Hepatocyte (in vitro differentiated cells): ENCODE measurements around the gene MMP15. TPM values are rescaled to one million over a fixed set of nuclear protein-coding genes. Genes with fewer than 3 reads are reported as not detected.

Experiments used
- DNase-seq: peaks from one replicate; pipeline ENCODE4 v3.0.0-alpha.2; 2016; ENCODE audit warnings: low spot score
- H2AFZ ChIP-seq: fragments of 200-600 bp; sonication (generic); 2 replicates; pipeline ENCODE4 v1.6.0; 2016; ENCODE audit warnings: antibody characterized with exemption, mild to moderate bottlenecking
- H3K27ac ChIP-seq: fragments of 200-600 bp; sonication (generic); 2 replicates; pipeline ENCODE4 v1.5.1; 2016; ENCODE audit warnings: mild to moderate bottlenecking
- H3K27me3 ChIP-seq: fragments of 200-600 bp; sonication (generic); 2 replicates; pipeline ENCODE4 v1.6.1; 2016
- H3K36me3 ChIP-seq: fragments of 200-600 bp; sonication (generic); replicated peaks from 2 replicates; pipeline ENCODE4 v1.5.1; 2016; ENCODE audit warnings: low read depth; ENCODE audit not compliant: insufficient read depth
- H3K4me1 ChIP-seq: fragments of 200-600 bp; sonication (generic); 2 replicates; pipeline ENCODE4 v1.5.1; 2016; ENCODE audit warnings: mild to moderate bottlenecking, moderate library complexity; ENCODE audit not compliant: insufficient read depth
- H3K4me2 ChIP-seq: fragments of 200-600 bp; sonication (generic); 2 replicates; pipeline ENCODE4 v1.6.0; 2016
- H3K4me3 ChIP-seq: fragments of 200-600 bp; sonication (generic); 2 replicates; pipeline ENCODE4 v1.5.1; 2016; ENCODE audit warnings: mild to moderate bottlenecking
- H3K79me2 ChIP-seq: fragments of 200-600 bp; sonication (generic); 2 replicates; pipeline ENCODE4 v1.6.0; 2017; ENCODE audit warnings: mild to moderate bottlenecking
- H3K9me2 ChIP-seq: fragments of 200-600 bp; sonication (generic); replicated peaks from 2 replicates; pipeline ENCODE4 v1.6.0; 2017; ENCODE audit warnings: mild to moderate bottlenecking; ENCODE audit not compliant: insufficient read depth
- H3K9me3 ChIP-seq: fragments of 200-600 bp; sonication (generic); 2 replicates; pipeline ENCODE4 v1.5.1; 2016; ENCODE audit warnings: low read depth, mild to moderate bottlenecking
- H4K20me1 ChIP-seq: fragments of 200-600 bp; sonication (generic); 2 replicates; pipeline ENCODE4 v1.6.0; 2016; ENCODE audit warnings: mild to moderate bottlenecking; ENCODE audit not compliant: insufficient read depth, poor library complexity, severe bottlenecking
- EZH2 ChIP-seq: fragments of 200-600 bp; sonication (generic); IDR thresholded peaks from 2 replicates; pipeline ENCODE4 v1.6.1; 2016; ENCODE audit warnings: antibody characterized with exemption, mild to moderate bottlenecking, borderline replicate concordance
- EZH2phosphoT487 ChIP-seq: fragments of 200-600 bp; sonication (generic); IDR thresholded peaks from one replicate; pipeline ENCODE4 v1.6.1; 2018; ENCODE audit warnings: antibody characterized with exemption, mild to moderate bottlenecking, low read depth, moderate library complexity; ENCODE audit not compliant: unreplicated experiment, severe bottlenecking
- WGBS: methylation state at CpG from one replicate; pipeline ENCODE4 v1.1.6; 2016; ENCODE audit warnings: low lambda C conversion rate; ENCODE audit errors: missing lambda C conversion rate; 5-methylcytosine and 5-hydroxymethylcytosine counted together
- polyA plus RNA-seq: library from polyadenylated mRNA; unstranded; fragments of >200 nt; fragmentation: Nextera tagmentation; extraction: Ambion mirVana; gene quantifications from 2 replicates; pipeline ENCODE4 v1.2.1, GENCODE V29; 2016
- total RNA-seq: library from RNA; depleted of rRNA; stranded (reverse); fragments of >200 nt; gene quantifications from 2 replicates; pipeline ENCODE4 v1.2.3, GENCODE V29; 2014
- TF ChIP-seq, protein P1 (sequence below): fragments of 200-600 bp; sonication (generic); IDR thresholded peaks from 2 replicates; pipeline ENCODE4 v1.5.1; 2016; ENCODE audit warnings: antibody characterized with exemption, mild to moderate bottlenecking; ENCODE audit not compliant: poor library complexity

Gene MMP15
- total and polyA plus RNA-seq, 2 experiments from 2014 or later = 39.0 to 56.1 TPM

DNA sequence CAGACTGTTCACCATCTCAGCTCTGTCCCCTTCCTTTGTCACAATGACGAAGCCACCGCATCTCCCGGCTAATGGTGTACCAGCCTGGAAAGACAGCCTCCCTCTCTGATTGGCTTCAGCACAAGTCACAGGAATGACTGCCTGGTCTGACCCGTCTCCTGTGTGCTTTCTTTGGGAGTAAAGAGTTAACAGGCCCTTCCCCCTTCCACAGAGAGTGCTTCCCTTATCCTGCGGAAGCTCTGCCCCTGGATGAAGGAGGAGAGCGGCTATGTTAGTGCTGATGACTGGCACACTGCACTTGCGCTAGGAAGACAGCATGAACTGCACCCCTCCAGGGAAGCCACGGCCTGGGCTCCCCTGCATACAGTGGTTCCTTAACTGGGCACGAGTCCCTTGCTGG is 13.1 kb upstream of the MMP15 start:
- Histone ChIP-seq H3K4me3 (no peak overlapping the region), H4K20me1 (no peaks in the 10 kb centered on the region), H3K36me3 (no peaks in the 10 kb centered on the region), H2AFZ (no peak overlapping the region), H3K27ac (no peak overlapping the region), H3K9me3 (no peaks in the 10 kb centered on the region), H3K79me2 (no peaks in the 10 kb centered on the region), H3K4me1 (no peaks in the 10 kb centered on the region), H3K4me2 (no peak overlapping the region), H3K27me3 (no peaks in the 10 kb centered on the region), H3K9me2 (no peaks in the 10 kb centered on the region)
- 61% methylated on average over 9 of the region's 9 CpGs for WGBS
- TF ChIP-seq EZH2phosphoT487 (no peak), EZH2 (no peak)
- TF ChIP-seq, protein P1, sequence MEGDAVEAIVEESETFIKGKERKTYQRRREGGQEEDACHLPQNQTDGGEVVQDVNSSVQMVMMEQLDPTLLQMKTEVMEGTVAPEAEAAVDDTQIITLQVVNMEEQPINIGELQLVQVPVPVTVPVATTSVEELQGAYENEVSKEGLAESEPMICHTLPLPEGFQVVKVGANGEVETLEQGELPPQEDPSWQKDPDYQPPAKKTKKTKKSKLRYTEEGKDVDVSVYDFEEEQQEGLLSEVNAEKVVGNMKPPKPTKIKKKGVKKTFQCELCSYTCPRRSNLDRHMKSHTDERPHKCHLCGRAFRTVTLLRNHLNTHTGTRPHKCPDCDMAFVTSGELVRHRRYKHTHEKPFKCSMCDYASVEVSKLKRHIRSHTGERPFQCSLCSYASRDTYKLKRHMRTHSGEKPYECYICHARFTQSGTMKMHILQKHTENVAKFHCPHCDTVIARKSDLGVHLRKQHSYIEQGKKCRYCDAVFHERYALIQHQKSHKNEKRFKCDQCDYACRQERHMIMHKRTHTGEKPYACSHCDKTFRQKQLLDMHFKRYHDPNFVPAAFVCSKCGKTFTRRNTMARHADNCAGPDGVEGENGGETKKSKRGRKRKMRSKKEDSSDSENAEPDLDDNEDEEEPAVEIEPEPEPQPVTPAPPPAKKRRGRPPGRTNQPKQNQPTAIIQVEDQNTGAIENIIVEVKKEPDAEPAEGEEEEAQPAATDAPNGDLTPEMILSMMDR = no peak
- DNase-seq = no peak

DNA sequence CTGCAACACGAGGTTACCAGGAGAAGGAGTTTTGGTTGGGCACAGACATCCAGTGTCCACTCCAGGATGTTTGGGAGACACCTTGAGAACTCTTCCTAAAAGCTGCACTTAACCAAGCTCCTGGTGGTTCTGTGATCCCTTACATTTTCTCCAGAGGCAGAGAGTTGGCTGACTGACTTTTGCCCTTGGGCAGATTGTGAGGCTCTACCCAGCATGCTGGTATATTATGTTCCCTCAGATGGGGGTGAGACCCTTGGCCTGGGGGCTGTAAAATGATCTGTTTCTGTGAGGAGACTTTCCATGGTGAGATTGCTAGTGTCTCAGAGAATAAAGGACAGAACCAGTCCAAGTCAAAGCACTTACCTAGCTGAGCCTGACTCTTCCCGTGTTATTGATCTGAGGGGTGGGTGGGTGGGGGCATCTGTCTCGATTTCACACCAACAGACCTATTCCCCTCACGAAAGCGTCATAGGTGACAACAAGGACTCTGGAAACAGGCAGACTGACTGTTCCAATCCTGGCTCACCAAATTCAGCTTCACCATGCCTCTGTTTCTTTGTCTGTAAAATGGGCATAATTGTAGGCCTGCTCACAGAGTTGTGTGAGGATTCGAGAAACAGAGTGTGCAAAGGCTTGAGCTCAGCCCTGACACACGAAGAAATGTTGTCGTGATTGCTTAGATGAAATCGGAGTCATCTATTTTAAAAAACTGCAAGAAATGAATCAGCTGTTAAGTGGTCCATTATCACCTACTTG is 12.2 kb upstream of the MMP15 start:
- no peaks in the 10 kb centered on the region for H3K79me2 ChIP-seq
- H3K4me1 ChIP-seq = no peaks in the 10 kb centered on the region
- DNase-seq = no peak
- WGBS = 86% methylated on average over 9 of the region's 9 CpGs
- H3K27ac ChIP-seq = no peak overlapping the region
- no peak overlapping the region for H3K4me3 ChIP-seq
- H3K36me3 ChIP-seq = no peaks in the 10 kb centered on the region
- no peaks in the 10 kb centered on the region for H3K27me3 ChIP-seq
- H3K9me2 ChIP-seq = no peaks in the 10 kb centered on the region
- H3K4me2 ChIP-seq = no peak overlapping the region
- TF ChIP-seq EZH2phosphoT487 (no peak), EZH2 (no peak)
- TF ChIP-seq, protein P1 = no peak
- H3K9me3 ChIP-seq = no peaks in the 10 kb centered on the region
- H4K20me1 ChIP-seq = no peaks in the 10 kb centered on the region
- no peak overlapping the region for H2AFZ ChIP-seq

DNA sequence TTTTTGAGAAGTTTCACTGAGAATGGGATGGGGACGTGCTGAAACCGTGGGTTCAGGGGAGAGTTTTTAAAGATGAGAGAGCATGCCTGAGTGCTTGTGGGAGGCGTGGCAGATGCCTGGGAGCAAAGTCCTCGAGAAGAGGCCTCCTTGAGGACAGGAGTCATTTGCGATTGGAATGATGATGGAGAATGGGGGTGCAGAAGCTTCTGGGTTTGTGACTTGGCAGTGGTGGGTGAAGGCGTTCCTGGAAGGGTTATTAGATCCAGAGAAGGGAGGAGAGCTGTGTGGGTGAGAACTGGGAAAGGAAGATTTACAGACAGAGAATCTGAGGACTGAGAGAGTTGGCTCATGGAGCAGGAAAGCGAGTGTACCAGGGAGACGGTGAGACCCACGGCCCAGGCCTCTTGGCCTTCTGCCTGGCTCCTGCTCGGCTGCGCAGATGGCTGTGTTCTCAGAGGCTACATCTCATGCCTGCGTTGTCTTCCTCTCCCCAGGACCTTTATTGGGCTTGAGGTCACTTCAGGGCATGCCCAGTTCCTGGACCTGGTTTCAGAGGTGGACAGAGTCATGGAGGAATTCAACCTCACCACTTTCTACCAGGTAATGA is 8.6 kb upstream of the MMP15 start:
- TF ChIP-seq EZH2 = no peak
- TF ChIP-seq, protein P1 = no peak
- no peak for TF ChIP-seq EZH2phosphoT487
- H3K4me2 ChIP-seq = no peak overlapping the region
- no peaks in the 10 kb centered on the region for H3K36me3 ChIP-seq
- H4K20me1 ChIP-seq = no peaks in the 10 kb centered on the region
- H3K9me2 ChIP-seq = no peaks in the 10 kb centered on the region
- H3K27ac ChIP-seq = no peak overlapping the region
- H3K79me2 ChIP-seq = no peaks in the 10 kb centered on the region
- no peak overlapping the region for H3K4me3 ChIP-seq
- H3K4me1 ChIP-seq = peaks cover under 1% of the 10 kb centered on the region
- no peak for DNase-seq
- H2AFZ ChIP-seq = no peak overlapping the region
- 81% methylated on average over 12 of the region's 12 CpGs for WGBS
- H3K27me3 ChIP-seq = no peaks in the 10 kb centered on the region
- no peaks in the 10 kb centered on the region for H3K9me3 ChIP-seq
